Stomach (tissue), 9 donors: Measurements from ENCODE around the gene RER1. TPM values are rescaled to one million over a fixed set of nuclear protein-coding genes. Genes with fewer than 3 reads are reported as not detected.

Experiments
- DNase-seq, 2 donors: peaks; one replicate each; pipeline versions ENCODE4 v3.0.0 to v3.0.0-alpha.2; 2013 to 2019
- H3K27ac ChIP-seq, 5 donors: fragments of 200-600 bp in 4 of 5; sonication (generic) in 4 of 5; one replicate each; pipeline ENCODE4 v1.5.1; 2013 to 2019; ENCODE audit warnings: mild to moderate bottlenecking in 1 of 5, moderate library complexity in 1 of 5
- H3K27me3 ChIP-seq, 3 donors: fragments of 200-600 bp; sonication (generic); one replicate each; pipeline ENCODE4 v1.5.1; 2017 to 2019; ENCODE audit warnings: mixed run types in 1 of 3
- H3K36me3 ChIP-seq, 4 donors: fragments of 200-600 bp; sonication (generic); 1 replicate in 3 of 4; 2 replicates in 1 of 4; pipeline ENCODE4 v1.5.1; 2016 to 2019
- H3K4me1 ChIP-seq, 4 donors: fragments of 200-600 bp; sonication (generic); one replicate each; pipeline ENCODE4 v1.5.1; 2016 to 2019
- H3K4me3 ChIP-seq, 4 donors: fragments of 200-600 bp; sonication (generic) in 3 of 4; one replicate each; pipeline ENCODE4 v1.5.1; 2016 to 2019; ENCODE audit warnings: mild to moderate bottlenecking in 1 of 4
- H3K9me3 ChIP-seq, 4 donors: fragments of 200-600 bp; sonication (generic); one replicate each; pipeline ENCODE4 v1.5.1; 2016 to 2019
- EP300 ChIP-seq: sonication (generic); formaldehyde crosslinking; IDR thresholded peaks from one replicate; pipeline ENCODE4 v1.6.1; 2017; ENCODE audit warnings: antibody characterized with exemption
- POLR2A ChIP-seq, 4 donors: fragments of 450-650 bp; IDR thresholded peaks; one replicate each; pipeline ENCODE4 v1.6.1; 2016; ENCODE audit warnings: antibody characterized with exemption in 4 of 4, control low read depth in 2 of 4, mild to moderate bottlenecking in 1 of 4, moderate library complexity in 1 of 4
- POLR2AphosphoS5 ChIP-seq, 3 donors: sonication (generic); formaldehyde crosslinking; IDR thresholded peaks; one replicate each; pipeline ENCODE4 v1.6.1; 2016; ENCODE audit warnings: antibody characterized with exemption in 3 of 3
- whole genome bisulfite sequencing, 5 donors: extraction: QIAGEN DNeasy Blood & Tissue Kit in 3 of 5; methylation state at CpG; one replicate each; pipeline versions ENCODE4 v1.1.5 to v1.1.7; 2013 to 2018; 5-methylcytosine and 5-hydroxymethylcytosine counted together
- intact Hi-C: fragments of 100-400 bp; cut with DNase I; formaldehyde crosslinking; loops from one replicate; pipeline ENCODE4 v1.15.1; 2023; ENCODE audit warnings: low total_unique reads
- polyA plus RNA-seq, 3 donors: library from polyadenylated mRNA; stranded (reverse); fragments of 200-250 nt; gene quantifications; one replicate each; pipeline ENCODE4 v1.2.3, GENCODE V29; 2013
- total RNA-seq, 5 donors: library from RNA; depleted of rRNA; stranded (reverse); fragments of >200 nt; gene quantifications; one replicate each; pipeline versions ENCODE4 v1.1.0 to v1.2.3, GENCODE V29; 2014 to 2016
- TF ChIP-seq, protein P1 (sequence below), 7 experiments: fragments of 450-650 bp in 4 of 7; fragments of 200-600 bp in 3 of 7; sonication (generic) in 3 of 7; IDR thresholded peaks; one replicate each; pipeline ENCODE4 v1.5.1; 2016 to 2019; ENCODE audit warnings: antibody characterized with exemption in 7 of 7, control low read depth in 2 of 7, mild to moderate bottlenecking in 1 of 7
- donor health status: healthy with polysubstance abuse.
- donor health status: Bipolar disorder and iron deficiency.
- donor health status: healthy.

RER1 gene
- total and polyA plus RNA-seq, 8 donors, result 38.2 to 73.6 (median 66.7) TPM

DNA sequence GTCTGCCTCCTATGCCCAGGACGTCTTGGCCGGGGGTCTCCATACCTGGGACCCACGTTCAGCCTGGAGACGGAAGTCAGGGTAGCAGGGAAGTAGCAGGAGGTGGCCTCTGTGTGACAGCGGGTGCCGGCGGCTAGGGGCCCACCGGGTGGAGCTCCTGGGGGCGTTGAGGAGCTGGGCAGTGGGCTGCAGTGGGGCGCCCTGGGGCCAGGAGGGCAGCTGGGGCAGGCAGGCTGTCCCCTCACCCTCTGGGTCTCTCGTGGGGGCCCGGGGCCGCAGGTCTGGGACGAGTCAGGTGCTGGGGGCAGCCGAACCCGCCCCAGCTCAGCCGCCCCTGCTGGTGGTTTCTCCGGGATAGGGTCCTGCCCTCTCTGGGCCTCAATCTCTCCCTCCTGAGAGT lies 35.4 kb downstream of the RER1 start:
- TF ChIP-seq EP300, result no peak
- no peak for TF ChIP-seq POLR2AphosphoS5 (IDR thresholded peaks at IDR 0.05)
- no peak for TF ChIP-seq POLR2A (IDR thresholded peaks at IDR 0.05)
- TF ChIP-seq, protein P1, sequence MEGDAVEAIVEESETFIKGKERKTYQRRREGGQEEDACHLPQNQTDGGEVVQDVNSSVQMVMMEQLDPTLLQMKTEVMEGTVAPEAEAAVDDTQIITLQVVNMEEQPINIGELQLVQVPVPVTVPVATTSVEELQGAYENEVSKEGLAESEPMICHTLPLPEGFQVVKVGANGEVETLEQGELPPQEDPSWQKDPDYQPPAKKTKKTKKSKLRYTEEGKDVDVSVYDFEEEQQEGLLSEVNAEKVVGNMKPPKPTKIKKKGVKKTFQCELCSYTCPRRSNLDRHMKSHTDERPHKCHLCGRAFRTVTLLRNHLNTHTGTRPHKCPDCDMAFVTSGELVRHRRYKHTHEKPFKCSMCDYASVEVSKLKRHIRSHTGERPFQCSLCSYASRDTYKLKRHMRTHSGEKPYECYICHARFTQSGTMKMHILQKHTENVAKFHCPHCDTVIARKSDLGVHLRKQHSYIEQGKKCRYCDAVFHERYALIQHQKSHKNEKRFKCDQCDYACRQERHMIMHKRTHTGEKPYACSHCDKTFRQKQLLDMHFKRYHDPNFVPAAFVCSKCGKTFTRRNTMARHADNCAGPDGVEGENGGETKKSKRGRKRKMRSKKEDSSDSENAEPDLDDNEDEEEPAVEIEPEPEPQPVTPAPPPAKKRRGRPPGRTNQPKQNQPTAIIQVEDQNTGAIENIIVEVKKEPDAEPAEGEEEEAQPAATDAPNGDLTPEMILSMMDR (IDR thresholded peaks at IDR 0.05), result no peak
- Histone ChIP-seq H3K9me3 (peaks cover 6 to 30% (median 24%) of the 10 kb centered on the region in 4 donors), H3K4me3 (no peak overlapping the region), H3K36me3 (no peaks in the 10 kb centered on the region), H3K27ac (no peak overlapping the region), H3K27me3 (peaks cover 0 to 69% (median 19%) of the 10 kb centered on the region in 3 donors), H3K4me1 (no peaks in the 10 kb centered on the region)
- 72 to 88% (median 83%) methylated on average over 9 to 18 of the region's 18 CpGs for WGBS, 5 donors
- intact Hi-C loops, result no loop called here
- DNase-seq, result no peak

DNA sequence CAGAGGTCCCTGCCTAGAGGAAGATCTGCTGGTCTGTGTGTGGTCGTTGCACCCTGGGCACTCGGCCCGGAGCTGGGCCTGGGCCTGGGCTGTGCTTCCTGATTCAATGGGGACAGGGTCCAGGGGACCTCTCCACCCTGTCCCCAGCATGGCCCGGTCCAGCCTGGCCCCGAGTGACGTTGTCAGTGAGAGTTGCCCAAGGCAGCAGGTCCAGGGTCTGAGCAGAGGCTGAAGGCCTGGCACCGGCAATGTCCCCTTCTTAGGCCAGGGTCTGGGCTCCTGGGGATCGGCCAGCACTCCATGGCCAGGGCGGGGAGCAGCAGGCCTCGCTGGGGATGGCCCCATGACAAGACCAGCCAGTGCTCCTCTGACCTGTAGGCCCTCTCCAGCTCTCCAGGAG lies 36.3 kb downstream of the RER1 start:
- peaks cover 6 to 21% (median 19%) of the 10 kb centered on the region in 4 donors for H3K9me3 ChIP-seq
- 63 to 82% (median 73%) methylated on average over 9 to 10 of the region's 10 CpGs; no CpG with 5 or more reads in 1 of the 5 donors for WGBS, 5 donors
- no peak for DNase-seq
- H3K4me3 ChIP-seq, result no peak overlapping the region
- no peak overlapping the region for H3K27ac ChIP-seq
- no peaks in the 10 kb centered on the region for H3K4me1 ChIP-seq
- H3K27me3 ChIP-seq, result peaks cover 3 to 78% (median 24%) of the 10 kb centered on the region in 3 donors
- no peaks in the 10 kb centered on the region for H3K36me3 ChIP-seq
- TF ChIP-seq EP300 (no peak), POLR2A (IDR thresholded peaks at IDR 0.05) (no peak), POLR2AphosphoS5 (IDR thresholded peaks at IDR 0.05) (no peak)
- TF ChIP-seq, protein P1 (IDR thresholded peaks at IDR 0.05), result no peak
- intact Hi-C loops, result no loop called here

DNA sequence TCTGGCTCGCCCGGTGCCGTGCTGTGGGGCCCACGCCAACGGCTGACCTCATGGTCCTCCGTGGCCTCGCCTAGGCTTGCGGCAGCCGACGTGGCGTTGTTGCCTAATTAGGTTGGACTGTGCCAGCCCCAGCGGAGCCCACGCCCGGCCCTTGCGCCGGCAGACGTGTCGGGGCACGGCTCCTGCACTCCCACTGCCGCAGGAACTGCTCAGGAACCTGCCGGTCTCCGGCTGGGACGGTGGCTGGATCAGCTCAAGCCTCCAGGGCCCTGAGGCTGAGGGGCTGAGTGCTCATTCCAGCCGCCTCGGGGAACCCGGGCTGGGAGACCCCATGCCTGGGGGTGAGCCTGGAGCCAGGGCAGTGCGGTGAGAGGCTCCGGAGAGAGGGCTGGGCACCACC lies 36.8 kb downstream of the RER1 start:
- Histone ChIP-seq H3K36me3 (no peaks in the 10 kb centered on the region), H3K27ac (no peak overlapping the region), H3K9me3 (peaks cover 4 to 16% (median 13%) of the 10 kb centered on the region in 4 donors), H3K4me3 (no peak overlapping the region), H3K27me3 (peaks cover 3 to 79% (median 29%) of the 10 kb centered on the region in 3 donors), H3K4me1 (no peaks in the 10 kb centered on the region)
- no peak for DNase-seq
- 79 to 97% (median 92%) methylated on average over 10 to 28 of the region's 28 CpGs for WGBS, 5 donors
- intact Hi-C loops, result no loop called here
- TF ChIP-seq POLR2A (IDR thresholded peaks at IDR 0.05), result no peak
- TF ChIP-seq, protein P1 (IDR thresholded peaks at IDR 0.05), result no peak

DNA sequence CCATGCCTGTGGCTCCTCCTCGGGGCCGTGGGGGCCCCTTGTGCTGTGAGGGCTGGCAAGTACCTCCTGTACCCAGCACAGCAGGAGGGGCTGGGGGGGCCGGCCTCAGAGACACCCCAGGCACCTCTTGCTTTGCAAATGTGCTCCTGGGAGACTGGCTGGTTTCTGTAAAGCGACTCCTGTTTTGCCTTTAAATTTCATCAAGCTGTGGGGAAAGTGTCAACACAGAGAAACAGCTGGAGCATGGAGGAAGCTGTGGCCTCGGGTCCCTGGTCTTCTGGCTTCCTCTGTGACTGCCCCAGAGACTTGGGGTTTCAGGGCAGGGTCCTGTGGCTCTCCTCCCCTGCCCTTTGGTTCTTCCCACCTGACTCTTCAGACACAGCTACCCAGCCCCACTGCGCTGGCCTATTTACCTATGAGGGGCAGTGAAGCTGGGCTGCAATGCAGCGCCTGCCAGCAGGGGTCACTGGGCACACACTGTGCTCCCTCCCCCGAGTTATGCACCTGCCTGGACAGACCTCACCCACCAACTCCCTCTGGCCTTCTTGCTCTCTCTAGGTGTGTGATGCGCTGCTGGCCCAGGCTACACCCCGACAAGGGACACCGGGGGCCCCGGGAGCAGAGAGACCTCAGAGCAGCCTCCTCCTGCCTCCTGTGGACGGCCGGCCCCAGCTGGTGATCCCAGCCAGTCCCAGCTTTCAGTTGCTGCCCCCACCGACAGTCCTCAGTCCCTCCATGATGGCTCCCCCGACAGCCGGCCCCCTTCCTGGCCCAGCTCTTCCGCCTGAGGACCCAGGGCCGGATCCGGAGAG lies 38.3 kb downstream of the RER1 start:
- no peaks in the 10 kb centered on the region for H3K4me1 ChIP-seq
- WGBS, 5 donors, result 81 to 88% (median 84%) methylated on average over 16 to 20 of the region's 20 CpGs

More for the DNA sequence above, 38.3 kb downstream of the RER1 start:
- H3K27ac ChIP-seq, result no peak overlapping the region
- H3K36me3 ChIP-seq, result no peaks in the 10 kb centered on the region
- peaks cover 3 to 93% (median 44%) of the 10 kb centered on the region in 3 donors for H3K27me3 ChIP-seq
- TF ChIP-seq EP300 (no peak), POLR2AphosphoS5 (IDR thresholded peaks at IDR 0.05) (no peak), POLR2A (IDR thresholded peaks at IDR 0.05) (no peak)
- TF ChIP-seq, protein P1 (IDR thresholded peaks at IDR 0.05), result no peak
- no peak overlapping the region for H3K4me3 ChIP-seq
- DNase-seq, result no peak
- intact Hi-C loops, result loop anchor here (10.0 kb wide), 1 partner anchor 185 kb away; no protein-coding TSS in a partner anchor
- peaks cover 0 to 12% (median 10%) of the 10 kb centered on the region in 4 donors for H3K9me3 ChIP-seq
